Neural cell (in vitro differentiated cells): Measurements from ENCODE around the gene KIF4A. TPM values are rescaled to one million over a fixed set of nuclear protein-coding genes. Genes with fewer than 3 reads are reported as not detected.

Experiments
- H2AFZ ChIP-seq: fragments of 200-600, 300-800 bp; sonication (generic), shearing (Covaris generic); 2 replicates; pipeline ENCODE4 v1.6.0; 2014; ENCODE audit warnings: low read depth, mild to moderate bottlenecking, antibody characterized with exemption, low read length, moderate library complexity
- H3F3A ChIP-seq: fragments of 200-600 bp; shearing (Covaris generic); 2 replicates; pipeline ENCODE4 v1.6.1; 2016; ENCODE audit warnings: mild to moderate bottlenecking, moderate library complexity, mixed read lengths, antibody characterized with exemption, low read length; ENCODE audit not compliant: insufficient read depth, poor library complexity, severe bottlenecking
- H3K27ac ChIP-seq: fragments of 200-600, 300-800 bp; sonication (generic), shearing (Covaris generic); 2 replicates; pipeline ENCODE4 v1.5.1; 2014; ENCODE audit warnings: mild to moderate bottlenecking, low read length, moderate library complexity
- H3K27me3 ChIP-seq: fragments of 300-800, 200-600 bp; sonication (generic), shearing (Covaris generic); 2 replicates; pipeline ENCODE4 v1.6.0; 2014; ENCODE audit warnings: mild to moderate bottlenecking, low read depth, low read length, moderate library complexity; ENCODE audit not compliant: insufficient read depth
- H3K36me3 ChIP-seq: fragments of 300-800, 200-600 bp; sonication (generic), shearing (Covaris generic); 2 replicates; pipeline ENCODE4 v1.5.1; 2014; ENCODE audit warnings: mild to moderate bottlenecking, antibody characterized with exemption, low read length, moderate library complexity; ENCODE audit not compliant: insufficient read depth
- H3K4me2 ChIP-seq: fragments of 300-800, 200-600 bp; sonication (generic), shearing (Covaris generic); 2 replicates; pipeline ENCODE4 v1.6.0; 2014; ENCODE audit warnings: mild to moderate bottlenecking, low read length
- H3K4me3 ChIP-seq: fragments of 300-800, 200-600 bp; sonication (generic), shearing (Covaris generic); 2 replicates; pipeline ENCODE4 v1.5.1; 2014; ENCODE audit warnings: mild to moderate bottlenecking, low read length, moderate library complexity
- H3K79me2 ChIP-seq: fragments of 200-600 bp; shearing (Covaris generic); replicated peaks from 2 replicates; pipeline ENCODE4 v1.6.0; 2014; ENCODE audit warnings: mild to moderate bottlenecking, low read length, moderate library complexity; ENCODE audit not compliant: insufficient read depth
- H3K9ac ChIP-seq: fragments of 300-800, 200-600 bp; sonication (generic), shearing (Covaris generic); 2 replicates; pipeline ENCODE4 v1.6.1; 2016; ENCODE audit warnings: mild to moderate bottlenecking, low read length, mixed read lengths
- H3K9me2 ChIP-seq: fragments of 200-600 bp; shearing (Covaris generic); 2 replicates; pipeline ENCODE4 v1.6.1; 2016; ENCODE audit warnings: mild to moderate bottlenecking, low read length, mixed read lengths; ENCODE audit not compliant: insufficient read depth
- H3K9me3 ChIP-seq: fragments of 200-600, 300-800 bp; sonication (generic), shearing (Covaris generic); 2 replicates; pipeline ENCODE4 v1.6.1; 2016; ENCODE audit warnings: mild to moderate bottlenecking, mixed run types, low read length, moderate library complexity, mixed read lengths
- H4K20me1 ChIP-seq: fragments of 200-600 bp; shearing (Covaris generic); 2 replicates; pipeline ENCODE4 v1.6.1; 2016; ENCODE audit warnings: mild to moderate bottlenecking, mixed run types; ENCODE audit not compliant: insufficient read depth
- POLR2AphosphoS5 ChIP-seq: IDR thresholded peaks from 2 replicates; pipeline ENCODE4 v1.6.1; 2012
- RAD21 ChIP-seq: fragments of 450-650 bp; conservative IDR thresholded peaks from 2 replicates; pipeline ENCODE4 v1.6.1; 2014; ENCODE audit warnings: antibody characterized with exemption, mild to moderate bottlenecking, moderate library complexity
- polyA plus RNA-seq: library from polyadenylated mRNA; depleted of rRNA; stranded (reverse); fragments of >200 nt; gene quantifications from 2 replicates; pipeline ENCODE4 v1.2.3, GENCODE V29; 2014
- TF ChIP-seq, protein P1 (sequence below): fragments of 450-650 bp; IDR thresholded peaks from 2 replicates; pipeline ENCODE4 v1.5.1; 2014; ENCODE audit warnings: antibody characterized with exemption, mild to moderate bottlenecking, moderate library complexity; ENCODE audit not compliant: poor library complexity, severe bottlenecking
- TF ChIP-seq, protein P2 (sequence below): IDR thresholded peaks from 2 replicates; pipeline ENCODE4 v1.6.1; 2012; ENCODE audit warnings: borderline replicate concordance

The KIF4A gene
- polyA plus RNA-seq, 1 donor from 2014 or later = 1.1 TPM

DNA sequence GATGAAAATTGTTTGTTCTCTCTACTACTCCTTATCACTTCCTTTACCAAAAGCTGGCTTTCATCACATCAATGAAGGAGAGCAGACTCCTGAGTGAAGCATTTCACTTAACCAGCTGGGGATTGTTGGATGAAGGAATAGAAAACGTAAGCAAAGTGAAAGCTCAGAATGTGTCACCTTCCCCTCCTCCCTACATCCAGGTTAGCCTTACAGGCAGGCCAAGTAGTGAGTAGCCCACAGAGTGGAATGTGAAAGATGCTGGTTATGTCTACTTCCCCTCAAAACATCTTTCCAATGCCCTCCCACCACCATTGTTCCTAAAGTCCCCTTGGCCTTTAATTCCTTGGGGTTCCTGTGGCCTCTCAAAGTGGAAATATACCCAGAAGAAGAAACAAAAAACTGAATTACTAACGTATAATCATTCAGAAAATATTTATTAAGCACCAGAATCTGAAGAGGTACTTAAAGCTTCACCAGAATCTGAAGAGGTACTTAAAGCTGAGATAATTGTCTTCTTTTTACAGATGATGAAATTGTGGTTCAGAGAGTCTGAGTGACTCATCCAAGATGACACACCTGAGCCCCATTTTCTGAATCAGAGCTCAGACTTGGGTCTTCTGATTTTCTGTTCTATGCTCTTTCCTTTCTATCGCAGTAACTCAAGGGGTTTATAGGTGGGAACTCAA is 36.4 kb upstream of the KIF4A start:
- H3K9ac ChIP-seq = no peak overlapping the region

DNA sequence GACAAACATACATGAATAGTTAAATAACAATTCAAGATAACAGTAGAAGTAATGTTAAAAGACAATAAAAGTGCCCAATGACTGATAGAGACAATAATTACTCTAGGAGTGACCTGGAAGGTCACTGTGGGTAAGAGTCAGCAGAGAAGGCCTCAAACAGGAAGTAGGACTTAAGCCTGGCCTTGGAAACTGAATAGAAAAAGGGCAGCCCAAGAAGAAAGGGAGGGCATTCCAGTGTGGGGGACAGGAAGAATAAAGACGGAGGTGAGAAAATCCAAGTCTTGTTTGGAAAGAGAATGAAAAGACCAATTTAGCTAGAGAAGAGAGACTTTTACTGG is 35.9 kb upstream of the KIF4A start:
- H3K9me3 ChIP-seq = no peaks in the 10 kb centered on the region
- no peaks in the 10 kb centered on the region for H3K9me2 ChIP-seq
- H3K36me3 ChIP-seq = no peaks in the 10 kb centered on the region
- H3K4me3 ChIP-seq = no peak overlapping the region
- no peaks in the 10 kb centered on the region for H3K79me2 ChIP-seq
- H3K4me2 ChIP-seq = no peak overlapping the region
- H3F3A ChIP-seq = no peaks in the 10 kb centered on the region
- H3K27me3 ChIP-seq = no peaks in the 10 kb centered on the region
- H4K20me1 ChIP-seq = no peaks in the 10 kb centered on the region
- H2AFZ ChIP-seq = no peak overlapping the region
- H3K9ac ChIP-seq = no peak overlapping the region
- TF ChIP-seq, protein P1, sequence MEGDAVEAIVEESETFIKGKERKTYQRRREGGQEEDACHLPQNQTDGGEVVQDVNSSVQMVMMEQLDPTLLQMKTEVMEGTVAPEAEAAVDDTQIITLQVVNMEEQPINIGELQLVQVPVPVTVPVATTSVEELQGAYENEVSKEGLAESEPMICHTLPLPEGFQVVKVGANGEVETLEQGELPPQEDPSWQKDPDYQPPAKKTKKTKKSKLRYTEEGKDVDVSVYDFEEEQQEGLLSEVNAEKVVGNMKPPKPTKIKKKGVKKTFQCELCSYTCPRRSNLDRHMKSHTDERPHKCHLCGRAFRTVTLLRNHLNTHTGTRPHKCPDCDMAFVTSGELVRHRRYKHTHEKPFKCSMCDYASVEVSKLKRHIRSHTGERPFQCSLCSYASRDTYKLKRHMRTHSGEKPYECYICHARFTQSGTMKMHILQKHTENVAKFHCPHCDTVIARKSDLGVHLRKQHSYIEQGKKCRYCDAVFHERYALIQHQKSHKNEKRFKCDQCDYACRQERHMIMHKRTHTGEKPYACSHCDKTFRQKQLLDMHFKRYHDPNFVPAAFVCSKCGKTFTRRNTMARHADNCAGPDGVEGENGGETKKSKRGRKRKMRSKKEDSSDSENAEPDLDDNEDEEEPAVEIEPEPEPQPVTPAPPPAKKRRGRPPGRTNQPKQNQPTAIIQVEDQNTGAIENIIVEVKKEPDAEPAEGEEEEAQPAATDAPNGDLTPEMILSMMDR = no peak
- no peak for TF ChIP-seq POLR2AphosphoS5
- TF ChIP-seq, protein P2, sequence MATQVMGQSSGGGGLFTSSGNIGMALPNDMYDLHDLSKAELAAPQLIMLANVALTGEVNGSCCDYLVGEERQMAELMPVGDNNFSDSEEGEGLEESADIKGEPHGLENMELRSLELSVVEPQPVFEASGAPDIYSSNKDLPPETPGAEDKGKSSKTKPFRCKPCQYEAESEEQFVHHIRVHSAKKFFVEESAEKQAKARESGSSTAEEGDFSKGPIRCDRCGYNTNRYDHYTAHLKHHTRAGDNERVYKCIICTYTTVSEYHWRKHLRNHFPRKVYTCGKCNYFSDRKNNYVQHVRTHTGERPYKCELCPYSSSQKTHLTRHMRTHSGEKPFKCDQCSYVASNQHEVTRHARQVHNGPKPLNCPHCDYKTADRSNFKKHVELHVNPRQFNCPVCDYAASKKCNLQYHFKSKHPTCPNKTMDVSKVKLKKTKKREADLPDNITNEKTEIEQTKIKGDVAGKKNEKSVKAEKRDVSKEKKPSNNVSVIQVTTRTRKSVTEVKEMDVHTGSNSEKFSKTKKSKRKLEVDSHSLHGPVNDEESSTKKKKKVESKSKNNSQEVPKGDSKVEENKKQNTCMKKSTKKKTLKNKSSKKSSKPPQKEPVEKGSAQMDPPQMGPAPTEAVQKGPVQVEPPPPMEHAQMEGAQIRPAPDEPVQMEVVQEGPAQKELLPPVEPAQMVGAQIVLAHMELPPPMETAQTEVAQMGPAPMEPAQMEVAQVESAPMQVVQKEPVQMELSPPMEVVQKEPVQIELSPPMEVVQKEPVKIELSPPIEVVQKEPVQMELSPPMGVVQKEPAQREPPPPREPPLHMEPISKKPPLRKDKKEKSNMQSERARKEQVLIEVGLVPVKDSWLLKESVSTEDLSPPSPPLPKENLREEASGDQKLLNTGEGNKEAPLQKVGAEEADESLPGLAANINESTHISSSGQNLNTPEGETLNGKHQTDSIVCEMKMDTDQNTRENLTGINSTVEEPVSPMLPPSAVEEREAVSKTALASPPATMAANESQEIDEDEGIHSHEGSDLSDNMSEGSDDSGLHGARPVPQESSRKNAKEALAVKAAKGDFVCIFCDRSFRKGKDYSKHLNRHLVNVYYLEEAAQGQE = no peak
- H3K27ac ChIP-seq = no peak overlapping the region

More for the DNA sequence above, 36.4 kb upstream of the KIF4A start:
- Histone ChIP-seq H2AFZ (no peak overlapping the region), H3K9me3 (no peaks in the 10 kb centered on the region), H3K4me3 (no peak overlapping the region), H3K27ac (no peak overlapping the region), H3K4me2 (no peak overlapping the region), H3F3A (no peaks in the 10 kb centered on the region), H3K36me3 (no peaks in the 10 kb centered on the region), H4K20me1 (no peaks in the 10 kb centered on the region), H3K9me2 (no peaks in the 10 kb centered on the region), H3K27me3 (no peaks in the 10 kb centered on the region), H3K79me2 (no peaks in the 10 kb centered on the region)
- TF ChIP-seq RAD21 (no peak), POLR2AphosphoS5 (no peak)
- TF ChIP-seq, protein P2 = no peak
